Stomach (tissue), 4 donors: Measurements from ENCODE around the gene CHIC2.
"Not testable (repeated sequence)": the region's sequence is repeated elsewhere in the genome, so short reads cannot be mapped to it uniquely, and the experiment has no call there.

ENCODE experiments used
- CTCF ChIP-seq, 7 experiments: fragments of 450-650 bp in 4 of 7; fragments of 200-600 bp in 3 of 7; sonication (generic) in 3 of 7; IDR thresholded peaks; one replicate each; pipeline ENCODE4 v1.5.1; 2016 to 2019; ENCODE audit warnings: antibody characterized with exemption in 7 of 7, control low read depth in 2 of 7, mild to moderate bottlenecking in 1 of 7
- EP300 ChIP-seq: sonication (generic); formaldehyde crosslinking; IDR thresholded peaks from one replicate; pipeline ENCODE4 v1.6.1; 2017; ENCODE audit warnings: antibody characterized with exemption
- POLR2A ChIP-seq, 4 donors: fragments of 450-650 bp; IDR thresholded peaks; one replicate each; pipeline ENCODE4 v1.6.1; 2016; ENCODE audit warnings: antibody characterized with exemption in 4 of 4, control low read depth in 2 of 4, mild to moderate bottlenecking in 1 of 4, moderate library complexity in 1 of 4
- POLR2AphosphoS5 ChIP-seq, 3 donors: sonication (generic); formaldehyde crosslinking; IDR thresholded peaks; one replicate each; pipeline ENCODE4 v1.6.1; 2016; ENCODE audit warnings: antibody characterized with exemption in 3 of 3

- TF ChIP-seq CTCF (IDR thresholded peaks at IDR 0.05); POLR2A (IDR thresholded peaks at IDR 0.05); POLR2AphosphoS5 (IDR thresholded peaks at IDR 0.05); EP300: not testable (repeated sequence)
Observed at GRCh38 chr4:54043630-54044029, 20.8 kb downstream of the CHIC2 start.
